H1 (cell line): ENCODE results near the gene PDZRN3. TPM values are rescaled to one million over a fixed set of nuclear protein-coding genes. Genes with fewer than 3 reads are reported as not detected.

Experiments used
- FOSL1 ChIP-seq: IDR thresholded peaks from 2 replicates; pipeline ENCODE4 v1.6.1; 2011; ENCODE audit warnings: mild to moderate bottlenecking, low read depth, low read length, moderate library complexity; ENCODE audit not compliant: insufficient read depth
- RBBP5 ChIP-seq: IDR thresholded peaks from 2 replicates; pipeline ENCODE4 v1.7.1; 2012; ENCODE audit warnings: low read depth, mild to moderate bottlenecking, inconsistent platforms, low read length, moderate library complexity, borderline replicate concordance
- SRF ChIP-seq: IDR thresholded peaks from 2 replicates; pipeline ENCODE4 v1.6.1; 2011; ENCODE audit warnings: mild to moderate bottlenecking, low read depth, low read length, moderate library complexity
- TBP ChIP-seq: IDR thresholded peaks from 2 replicates; pipeline ENCODE4 v1.6.1; 2011; ENCODE audit warnings: low read depth, low read length, improper control_type of control experiment
- polyA plus RNA-seq, 7 experiments: library from polyadenylated mRNA; depleted of rRNA in 3 of 7; stranded (reverse) in 5 of 7; unstranded in 2 of 7; fragments of >200 nt in 5 of 7; fragments of 200-250 nt in 2 of 7; gene quantifications; 1 replicate in 5 of 7; 2 replicates in 1 of 7; 4 replicates in 1 of 7; pipeline versions ENCODE4 v1.2.1 to v1.2.3, GENCODE V29; 2011 to 2013; ENCODE audit warnings: missing spikeins in 2 of 7, mixed read lengths in 2 of 7
- total RNA-seq: library from RNA; stranded (reverse); fragmentation: NEBNext Ultra II Directional; extraction: Animal tissue kit (Norgen Biotek cat#: 25700); gene quantifications from 2 replicates; pipeline ENCODE4 v1.2.1, GENCODE V29; 2021

PDZRN3 gene
- total and polyA plus RNA-seq, 2 of the 8 experiments (the other 6 are each of a cell fraction or from before 2014, with no cell fraction given), result 4.2 to 20.5 TPM

DNA sequence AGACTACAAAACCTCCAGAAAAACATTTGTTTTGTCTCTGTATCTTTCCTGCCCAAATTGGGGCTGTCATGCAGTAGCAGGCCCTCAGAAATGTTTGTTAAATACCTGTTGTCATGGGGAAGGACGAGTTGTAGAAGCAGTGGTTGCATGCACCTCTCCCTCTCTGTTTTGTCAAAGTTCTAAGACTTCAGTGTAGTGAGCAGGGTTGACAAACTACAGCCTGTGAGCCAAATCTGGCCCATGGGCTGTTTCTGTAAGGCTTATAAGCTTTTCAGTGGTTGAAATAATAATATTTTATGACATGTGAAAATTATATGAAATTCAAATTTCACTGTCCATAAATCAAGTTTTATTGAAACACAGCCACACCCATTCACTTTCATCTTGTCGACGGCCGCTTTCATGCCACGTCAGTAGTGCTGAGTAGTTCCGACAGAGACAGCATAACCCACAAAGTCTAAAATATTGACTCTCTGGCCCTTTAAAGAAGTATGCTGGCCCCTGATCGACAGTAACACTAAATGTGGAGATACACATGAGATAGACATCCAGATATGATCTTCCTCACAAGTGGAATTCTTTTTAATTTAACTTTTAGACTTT is 102.9 kb downstream of the PDZRN3 start (continued):
- TF ChIP-seq TBP, result no peak
- TF ChIP-seq RBBP5, result no peak
- TF ChIP-seq SRF, result no peak
- no peak for TF ChIP-seq FOSL1
